ENCODE results near the gene MLANA.

DNA sequence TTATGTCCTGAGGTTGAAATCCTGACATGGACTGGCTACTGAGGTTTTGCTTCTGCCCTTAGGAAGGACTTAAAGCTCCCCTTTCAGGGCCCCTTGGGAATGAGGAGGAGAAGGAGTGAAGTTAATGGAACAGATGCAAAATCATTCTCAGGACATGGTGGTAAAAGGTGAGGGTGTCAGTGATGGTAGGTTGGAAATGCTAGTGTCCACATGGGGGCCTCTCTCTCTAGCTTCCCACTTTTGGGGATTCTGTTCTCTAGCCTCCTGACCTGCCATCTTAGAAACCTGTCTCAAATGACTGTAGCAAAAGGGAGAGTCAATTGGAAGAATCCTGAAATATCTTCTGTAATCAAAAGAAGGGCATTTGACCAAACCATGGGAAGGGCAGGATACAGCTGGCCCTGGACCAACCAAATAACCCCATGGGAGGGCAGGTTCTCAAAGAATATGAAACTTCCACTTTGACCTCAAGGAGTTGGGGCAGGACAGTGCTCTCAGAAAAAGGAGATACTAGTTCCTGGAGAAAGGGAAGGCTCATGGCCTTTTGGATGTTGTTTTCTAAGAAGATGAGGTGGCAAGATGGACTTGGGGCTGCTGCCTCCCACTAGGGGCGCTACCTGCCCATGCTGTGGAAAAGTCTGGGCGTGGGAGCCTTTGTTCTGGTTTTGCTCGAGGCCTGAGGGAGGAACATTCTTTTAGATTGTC is 21.2 kb upstream of the MLANA start:
- TF ChIP-seq, protein P1, sequence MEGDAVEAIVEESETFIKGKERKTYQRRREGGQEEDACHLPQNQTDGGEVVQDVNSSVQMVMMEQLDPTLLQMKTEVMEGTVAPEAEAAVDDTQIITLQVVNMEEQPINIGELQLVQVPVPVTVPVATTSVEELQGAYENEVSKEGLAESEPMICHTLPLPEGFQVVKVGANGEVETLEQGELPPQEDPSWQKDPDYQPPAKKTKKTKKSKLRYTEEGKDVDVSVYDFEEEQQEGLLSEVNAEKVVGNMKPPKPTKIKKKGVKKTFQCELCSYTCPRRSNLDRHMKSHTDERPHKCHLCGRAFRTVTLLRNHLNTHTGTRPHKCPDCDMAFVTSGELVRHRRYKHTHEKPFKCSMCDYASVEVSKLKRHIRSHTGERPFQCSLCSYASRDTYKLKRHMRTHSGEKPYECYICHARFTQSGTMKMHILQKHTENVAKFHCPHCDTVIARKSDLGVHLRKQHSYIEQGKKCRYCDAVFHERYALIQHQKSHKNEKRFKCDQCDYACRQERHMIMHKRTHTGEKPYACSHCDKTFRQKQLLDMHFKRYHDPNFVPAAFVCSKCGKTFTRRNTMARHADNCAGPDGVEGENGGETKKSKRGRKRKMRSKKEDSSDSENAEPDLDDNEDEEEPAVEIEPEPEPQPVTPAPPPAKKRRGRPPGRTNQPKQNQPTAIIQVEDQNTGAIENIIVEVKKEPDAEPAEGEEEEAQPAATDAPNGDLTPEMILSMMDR (IDR thresholded peaks at IDR 0.05), result no peak
- no peak for TF ChIP-seq POLR2A (IDR thresholded peaks at IDR 0.05)
